GM18861 (cell line): ENCODE measurements around the gene PTCD1.

Experiments
- ATAC-seq: cut with Tn5 transposase; IDR thresholded peaks from one replicate; pipeline ENCODE4 v1.9.1; 2021; ENCODE audit not compliant: unreplicated experiment

Gene PTCD1

GRCh38 chr7:99372275-99373090 lies 66.1 kb downstream of the PTCD1 start:
- no peak for ATAC-seq

GRCh38 chr7:99371376-99371920 lies 67.2 kb downstream of the PTCD1 start:
- no peak for ATAC-seq

GRCh38 chr7:99369767-99370391 lies 68.7 kb downstream of the PTCD1 start:
- ATAC-seq, result no peak

- ATAC-seq, result no peak
These were observed 69.7 kb downstream of the PTCD1 start for GRCh38 chr7:99368750-99369389.
